Caco-2 (cell line): ENCODE data around the gene RBP5. TPM values are rescaled to one million over a fixed set of nuclear protein-coding genes. Genes with fewer than 3 reads are reported as not detected.

Experiments
- BruUV-seq: library from RNA; stranded (reverse); fragments of 400-500 nt; replicated peaks from 2 replicates; lab custom pipeline; 2021; lab: Mats Ljungman, UMichigan
- CTCF ChIA-PET: fragments of 300-600 bp; sonication (Branson Sonifier 250); formaldehyde crosslinking; loops from one replicate; lab custom pipeline; 2022; ENCODE audit warnings: antibody characterized with exemption; lab: Charles Lee
- POLR2A ChIA-PET: fragments of 300-600 bp; sonication (Branson Sonifier 250); formaldehyde crosslinking; loops from one replicate; lab custom pipeline; 2022; ENCODE audit warnings: antibody characterized with exemption; lab: Charles Lee
- DNase-seq, 2 experiments: peaks; one replicate each; pipeline versions ENCODE4 v3.0.0 to v3.0.0-alpha.2; 2020 to 2022
- H3K27me3 ChIP-seq: replicated peaks from 2 replicates; pipeline ENCODE4 v1.6.0; 2011; ENCODE audit warnings: low read length; ENCODE audit not compliant: control insufficient read depth, insufficient read depth
- H3K36me3 ChIP-seq: 2 replicates; pipeline ENCODE4 v1.5.1; 2011; ENCODE audit warnings: low read length; ENCODE audit not compliant: control insufficient read depth, insufficient read depth
- H3K4me1 ChIP-seq: fragments of 250-450 bp; sonication (Bioruptor Pico); 2 replicates; pipeline ENCODE4 v1.5.1; 2020; ENCODE audit warnings: mild to moderate bottlenecking
- H3K4me3 ChIP-seq: 2 replicates; pipeline ENCODE4 v1.5.1; 2011; ENCODE audit warnings: low read depth, mild to moderate bottlenecking, control low read depth, low read length
- H3K9me3 ChIP-seq: fragments of 250-450 bp; sonication (Bioruptor Pico); 2 replicates; pipeline ENCODE4 v1.5.1; 2020; ENCODE audit warnings: mild to moderate bottlenecking, moderate library complexity
- H3K27ac Mint-ChIP-seq: one replicate; pipeline ENCODE4 v1.8.0; 2022; ENCODE audit warnings: mixed read lengths; ENCODE audit not compliant: unreplicated experiment
- H3K27me3 Mint-ChIP-seq: one replicate; pipeline ENCODE4 v1.8.0; 2022; ENCODE audit warnings: mixed read lengths; ENCODE audit not compliant: insufficient read depth, unreplicated experiment
- H3K36me3 Mint-ChIP-seq: one replicate; pipeline ENCODE4 v1.8.0; 2022; ENCODE audit warnings: mild to moderate bottlenecking, mixed read lengths; ENCODE audit not compliant: insufficient read depth, unreplicated experiment
- H3K4me1 Mint-ChIP-seq: one replicate; pipeline ENCODE4 v1.8.0; 2022; ENCODE audit warnings: low read depth, mixed read lengths; ENCODE audit not compliant: unreplicated experiment
- H3K4me3 Mint-ChIP-seq: one replicate; pipeline ENCODE4 v1.8.0; 2022; ENCODE audit warnings: mild to moderate bottlenecking, moderate library complexity, mixed read lengths; ENCODE audit not compliant: unreplicated experiment
- H3K9me3 Mint-ChIP-seq: one replicate; pipeline ENCODE4 v1.8.0; 2022; ENCODE audit warnings: mixed read lengths; ENCODE audit not compliant: unreplicated experiment
- intact Hi-C: fragments of 100-400 bp; cut with micrococcal nuclease; formaldehyde crosslinking; loops from one replicate; pipeline ENCODE4 v1.10.0; 2022; ENCODE audit not compliant: unreplicated experiment
- total RNA-seq: library from RNA; stranded (reverse); gene quantifications from 2 replicates; pipeline ENCODE4 v1.2.3, GENCODE V29; 2022
- TF ChIP-seq, protein P1 (sequence below), 2 experiments: fragments of 200-600 bp in 1 of 2; IDR thresholded peaks; 1 replicate in 1 of 2; 2 replicates in 1 of 2; pipeline versions ENCODE4 v1.5.1 to v1.8.0; 2011 to 2022; ENCODE audit warnings: antibody characterized with exemption in 1 of 2, control low read depth in 1 of 2, inconsistent platforms in 1 of 2, low read depth in 1 of 2, low read length in 1 of 2, mild to moderate bottlenecking in 1 of 2, moderate library complexity in 1 of 2; ENCODE audit not compliant: insufficient read depth in 1 of 2, severe bottlenecking in 1 of 2, unreplicated experiment in 1 of 2

RBP5 gene
- total RNA-seq, 1 experiment from 2014 or later: 1.8 TPM

DNA sequence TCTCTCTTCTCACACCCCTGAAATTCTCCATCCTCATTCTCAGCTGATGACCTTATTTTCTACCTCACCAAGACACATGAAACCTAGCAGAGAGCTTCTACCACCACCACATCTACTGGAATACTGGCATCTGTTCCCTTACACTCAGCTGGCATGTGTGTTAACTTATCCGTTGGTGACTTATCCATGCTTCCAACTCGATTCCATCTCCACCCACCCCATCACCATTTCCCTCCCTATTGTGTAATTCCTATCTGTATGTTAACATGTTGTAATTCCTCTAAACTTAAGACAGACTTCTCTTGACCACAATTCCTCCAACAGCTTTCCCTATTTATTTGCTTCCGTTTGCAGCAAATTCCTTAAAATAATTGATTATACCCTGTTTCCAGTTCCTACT lies 52.8 kb downstream of the RBP5 start:
- H3K4me1 Mint-ChIP-seq: peaks cover 5% of the 10 kb centered on the region
- TF ChIP-seq, protein P1, sequence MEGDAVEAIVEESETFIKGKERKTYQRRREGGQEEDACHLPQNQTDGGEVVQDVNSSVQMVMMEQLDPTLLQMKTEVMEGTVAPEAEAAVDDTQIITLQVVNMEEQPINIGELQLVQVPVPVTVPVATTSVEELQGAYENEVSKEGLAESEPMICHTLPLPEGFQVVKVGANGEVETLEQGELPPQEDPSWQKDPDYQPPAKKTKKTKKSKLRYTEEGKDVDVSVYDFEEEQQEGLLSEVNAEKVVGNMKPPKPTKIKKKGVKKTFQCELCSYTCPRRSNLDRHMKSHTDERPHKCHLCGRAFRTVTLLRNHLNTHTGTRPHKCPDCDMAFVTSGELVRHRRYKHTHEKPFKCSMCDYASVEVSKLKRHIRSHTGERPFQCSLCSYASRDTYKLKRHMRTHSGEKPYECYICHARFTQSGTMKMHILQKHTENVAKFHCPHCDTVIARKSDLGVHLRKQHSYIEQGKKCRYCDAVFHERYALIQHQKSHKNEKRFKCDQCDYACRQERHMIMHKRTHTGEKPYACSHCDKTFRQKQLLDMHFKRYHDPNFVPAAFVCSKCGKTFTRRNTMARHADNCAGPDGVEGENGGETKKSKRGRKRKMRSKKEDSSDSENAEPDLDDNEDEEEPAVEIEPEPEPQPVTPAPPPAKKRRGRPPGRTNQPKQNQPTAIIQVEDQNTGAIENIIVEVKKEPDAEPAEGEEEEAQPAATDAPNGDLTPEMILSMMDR (IDR thresholded peaks at IDR 0.05; ENCODE audit: insufficient read depth in 1 of 2, low read depth in 1 of 2, low read length in 1 of 2, severe bottlenecking in 1 of 2, unreplicated experiment in 1 of 2): no peak
- DNase-seq: no peak
- ChIA-PET POLR2A (no interaction called here), CTCF (interaction anchor here (1.2 kb wide), 1 partner anchor 34 kb away, joined by 3 read pairs; no protein-coding TSS in a partner anchor)
- no peak overlapping the region for H3K4me3 Mint-ChIP-seq
- no TSS peak for BruUV-seq
- no peak overlapping the region for H3K4me3 ChIP-seq
- H3K36me3 ChIP-seq: no peaks in the 10 kb centered on the region
- intact Hi-C loops: no loop called here
- no peaks in the 10 kb centered on the region for H3K9me3 Mint-ChIP-seq
- H3K4me1 ChIP-seq: peaks cover 18% of the 10 kb centered on the region
- H3K27me3 Mint-ChIP-seq: no peaks in the 10 kb centered on the region
- no peak overlapping the region for H3K27ac Mint-ChIP-seq
- H3K36me3 Mint-ChIP-seq: no peaks in the 10 kb centered on the region
- H3K27me3 ChIP-seq: no peaks in the 10 kb centered on the region
- H3K9me3 ChIP-seq: no peaks in the 10 kb centered on the region

DNA sequence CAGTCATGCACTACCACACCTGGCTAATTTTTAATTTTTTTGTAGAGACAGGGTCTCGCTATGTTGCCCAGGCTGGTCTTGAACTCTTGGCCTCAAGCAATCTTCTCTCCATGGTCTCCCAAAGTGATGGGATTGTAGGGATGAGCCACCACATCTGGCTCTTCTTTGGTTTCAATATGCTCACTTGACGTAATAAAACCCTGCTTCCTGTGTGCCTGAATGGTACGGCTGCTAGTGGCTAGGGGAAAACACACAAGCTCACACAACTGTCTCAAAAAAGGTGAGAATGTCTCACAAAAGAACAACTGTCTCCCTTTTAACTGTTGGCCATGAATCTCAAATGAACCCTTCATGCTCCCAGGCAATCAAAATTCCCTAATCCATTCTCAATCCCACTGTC lies 53.2 kb downstream of the RBP5 start:
- H3K36me3 Mint-ChIP-seq: no peaks in the 10 kb centered on the region
- no peak overlapping the region for H3K27ac Mint-ChIP-seq
- BruUV-seq: no TSS peak
- H3K4me3 Mint-ChIP-seq: no peak overlapping the region
- no peaks in the 10 kb centered on the region for H3K9me3 Mint-ChIP-seq
- peaks cover 5% of the 10 kb centered on the region for H3K4me1 Mint-ChIP-seq
- H3K27me3 ChIP-seq: no peaks in the 10 kb centered on the region
- intact Hi-C loops: no loop called here
- no peak overlapping the region for H3K4me3 ChIP-seq
- H3K27me3 Mint-ChIP-seq: no peaks in the 10 kb centered on the region
- no peaks in the 10 kb centered on the region for H3K36me3 ChIP-seq
- H3K9me3 ChIP-seq: no peaks in the 10 kb centered on the region
- ChIA-PET CTCF (no interaction called here), POLR2A (no interaction called here)
- DNase-seq: no peak
- H3K4me1 ChIP-seq: peaks cover 18% of the 10 kb centered on the region
- TF ChIP-seq, protein P1 (IDR thresholded peaks at IDR 0.05; ENCODE audit: insufficient read depth in 1 of 2, low read depth in 1 of 2, low read length in 1 of 2, severe bottlenecking in 1 of 2, unreplicated experiment in 1 of 2): no peak

DNA sequence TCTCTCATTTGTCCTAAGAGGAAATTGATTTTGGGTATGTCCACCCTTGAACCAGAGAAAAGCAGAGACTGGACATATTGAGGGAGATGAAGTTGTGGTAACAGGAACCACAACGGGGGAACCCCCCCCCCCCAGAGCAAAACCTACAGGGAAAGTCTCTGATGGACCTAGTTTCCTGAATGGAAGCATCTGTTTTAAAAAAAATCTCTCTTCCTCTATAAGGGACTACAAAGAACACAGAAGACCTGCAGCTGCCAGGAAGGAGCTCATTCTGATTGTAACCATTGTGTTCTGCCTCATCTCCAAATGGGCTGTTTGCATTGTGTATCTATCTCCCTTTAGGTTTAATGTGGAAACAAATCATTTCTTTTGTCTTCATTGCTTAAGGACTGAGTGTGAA lies 54.7 kb downstream of the RBP5 start:
- intact Hi-C loops: no loop called here
- Histone ChIP-seq H3K27me3 (no peaks in the 10 kb centered on the region), H3K4me1 (peaks cover 8% of the 10 kb centered on the region; the same call in 1 of the 2 replicates), H3K36me3 (no peaks in the 10 kb centered on the region), H3K4me3 (no peak overlapping the region), H3K9me3 (no peaks in the 10 kb centered on the region)
- DNase-seq: no peak
- TF ChIP-seq, protein P1 (IDR thresholded peaks at IDR 0.05; ENCODE audit: insufficient read depth in 1 of 2, low read depth in 1 of 2, low read length in 1 of 2, severe bottlenecking in 1 of 2, unreplicated experiment in 1 of 2): no peak
- POLR2A ChIA-PET: interaction anchor here (0.6 to 0.7 kb wide), 2 partner anchors 18 to 25 kb away, joined by 5 to 7 read pairs; no protein-coding TSS in a partner anchor
- BruUV-seq: no TSS peak
- H3K27me3 Mint-ChIP-seq: no peaks in the 10 kb centered on the region
- H3K27ac Mint-ChIP-seq: no peak overlapping the region
- peaks cover 6% of the 10 kb centered on the region for H3K4me1 Mint-ChIP-seq
- H3K4me3 Mint-ChIP-seq: no peak overlapping the region
- H3K9me3 Mint-ChIP-seq: no peaks in the 10 kb centered on the region
- H3K36me3 Mint-ChIP-seq: no peaks in the 10 kb centered on the region
- CTCF ChIA-PET: interaction anchor here (0.7 to 1.0 kb wide), 2 partner anchors 111 to 122 kb away, joined by 3 to 4 read pairs; no protein-coding TSS in a partner anchor

Other genes with a start within 250 kb of the RBP5 start
- gene LRRC23, start 224.1 kb downstream of the RBP5 start, total RNA-seq: 7.8 and 8.6 TPM in 2 replicates
- gene ENO2, start 214.3 kb downstream of the RBP5 start, total RNA-seq: 23.2 and 25.3 TPM in 2 replicates
- gene ATN1, start 200.9 kb downstream of the RBP5 start, total RNA-seq: 126 TPM in 2 replicates
- gene RNU7-1, start 185.1 kb downstream of the RBP5 start, total RNA-seq: not detected in 2 replicates
- 111 TPM in 2 replicates for gene C12orf57, start 184.9 kb downstream of the RBP5 start, total RNA-seq
- gene PTPN6, start 177.5 kb downstream of the RBP5 start, total RNA-seq: 43.9 and 54.8 TPM in 2 replicates
- gene PHB2, start 158.2 kb downstream of the RBP5 start, total RNA-seq: 411 and 479 TPM in 2 replicates
- gene EMG1, start 158.0 kb downstream of the RBP5 start, total RNA-seq: 149 and 161 TPM in 2 replicates
- 142 and 155 TPM in 2 replicates for gene LPCAT3, start 110.4 kb downstream of the RBP5 start, total RNA-seq
- 5.3 and 6.1 TPM in 2 replicates for gene C1S, start 68.2 kb downstream of the RBP5 start, total RNA-seq
- 3.9 and 4.2 TPM in 2 replicates for gene C1R, start 36.4 kb downstream of the RBP5 start, total RNA-seq
- 38.7 and 40.2 TPM in 2 replicates for gene C1RL, start 19.7 kb downstream of the RBP5 start, total RNA-seq
- 40.2 and 44.3 TPM in 2 replicates for gene CLSTN3, start 1.5 kb upstream of the RBP5 start, total RNA-seq
- gene PEX5, start 60.8 kb upstream of the RBP5 start, total RNA-seq: 74.5 and 82.7 TPM in 2 replicates
- gene ACSM4, start 175.2 kb upstream of the RBP5 start, total RNA-seq: not detected in 2 replicates